ENCODE results near the gene LDLRAP1.

The LDLRAP1 gene

DNA sequence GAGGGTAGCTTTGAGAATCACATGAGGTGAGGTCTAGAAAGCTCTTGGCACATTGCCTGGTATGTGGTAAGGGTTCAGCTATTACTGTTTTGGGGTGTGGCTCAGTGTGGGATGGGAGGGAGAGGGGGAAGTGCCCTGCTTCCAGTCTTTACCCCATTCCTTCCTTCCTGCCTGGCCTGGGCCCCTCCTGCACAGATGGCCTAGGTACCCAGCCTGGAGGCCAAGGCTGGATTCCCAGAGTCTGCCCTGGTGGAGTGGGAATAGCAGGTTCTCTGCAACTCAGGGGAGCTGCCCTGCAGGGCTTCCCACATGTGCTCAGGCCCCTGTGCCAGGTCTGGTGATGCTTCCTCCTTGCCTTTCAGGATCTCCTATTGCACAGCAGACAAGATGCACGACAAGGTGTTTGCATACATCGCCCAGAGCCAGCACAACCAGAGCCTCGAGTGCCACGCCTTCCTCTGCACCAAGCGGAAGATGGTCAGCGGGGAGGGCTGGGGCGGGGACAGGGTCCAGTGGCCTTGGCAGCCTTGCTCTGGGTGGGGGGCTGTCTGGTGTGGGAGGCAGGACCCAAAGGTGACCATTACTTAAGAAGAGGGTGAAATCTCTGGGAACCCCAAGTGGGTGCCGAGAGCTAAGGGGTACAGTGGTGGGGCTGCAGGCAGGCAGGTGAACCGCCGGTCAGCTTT lies 13.5 kb downstream of the LDLRAP1 start:
- Histone ChIP-seq H3K9me3 (ENCODE audit: insufficient read depth, low read length) (no peaks in the 10 kb centered on the region), H3K4me3 (ENCODE audit: insufficient read length, low read depth) (no peak overlapping the region), H3K9ac (ENCODE audit: insufficient read length, low read depth) (no peak overlapping the region), H3K4me1 (ENCODE audit: insufficient read depth, insufficient read length) (peaks cover 34% of the 10 kb centered on the region), H3K36me3 (ENCODE audit: insufficient read depth, insufficient read length, low read length) (peaks cover 75% of the 10 kb centered on the region), H3K27me3 (ENCODE audit: insufficient read depth, insufficient read length) (no peaks in the 10 kb centered on the region)
- TF ChIP-seq SUZ12 (IDR thresholded peaks at IDR 0.05; ENCODE audit: extremely low read depth, insufficient read depth, insufficient read length) (no peak), ZNF274 (IDR thresholded peaks at IDR 0.05; ENCODE audit: low read depth, low read length) (no peak), YY1 (IDR thresholded peaks at IDR 0.05; ENCODE audit: insufficient read depth, insufficient read length) (no peak)
- no peak for DNase-seq (ENCODE audit: low read depth, low spot score)

GRCh38 chr1:25557543-25557942 lies 14.1 kb downstream of the LDLRAP1 start:
- TF ChIP-seq SUZ12 (IDR thresholded peaks at IDR 0.05; ENCODE audit: extremely low read depth, insufficient read depth, insufficient read length) (no peak), ZNF274 (IDR thresholded peaks at IDR 0.05; ENCODE audit: low read depth, low read length) (no peak), YY1 (IDR thresholded peaks at IDR 0.05; ENCODE audit: insufficient read depth, insufficient read length) (no peak)
- H3K4me3 ChIP-seq (ENCODE audit: insufficient read length, low read depth) = no peak overlapping the region
- DNase-seq (ENCODE audit: low read depth, low spot score) = no peak
- peaks cover 32% of the 10 kb centered on the region for H3K4me1 ChIP-seq (ENCODE audit: insufficient read depth, insufficient read length)
- no peak overlapping the region for H3K9ac ChIP-seq (ENCODE audit: insufficient read length, low read depth)
- H3K27me3 ChIP-seq (ENCODE audit: insufficient read depth, insufficient read length) = no peaks in the 10 kb centered on the region
- H3K36me3 ChIP-seq (ENCODE audit: insufficient read depth, insufficient read length, low read length) = peaks cover 81% of the 10 kb centered on the region
- H3K9me3 ChIP-seq (ENCODE audit: insufficient read depth, low read length) = no peaks in the 10 kb centered on the region

GRCh38 chr1:25559031-25559430 lies 15.6 kb downstream of the LDLRAP1 start:
- peaks cover 91% of the 10 kb centered on the region for H3K36me3 ChIP-seq (ENCODE audit: insufficient read depth, insufficient read length, low read length)
- H3K4me1 ChIP-seq (ENCODE audit: insufficient read depth, insufficient read length) = peaks cover 38% of the 10 kb centered on the region
- H3K4me3 ChIP-seq (ENCODE audit: insufficient read length, low read depth) = no peak overlapping the region
- TF ChIP-seq YY1 (IDR thresholded peaks at IDR 0.05; ENCODE audit: insufficient read depth, insufficient read length) = no peak
- TF ChIP-seq ZNF274 (IDR thresholded peaks at IDR 0.05; ENCODE audit: low read depth, low read length) = no peak
- no peak for TF ChIP-seq SUZ12 (IDR thresholded peaks at IDR 0.05; ENCODE audit: extremely low read depth, insufficient read depth, insufficient read length)
- no peaks in the 10 kb centered on the region for H3K27me3 ChIP-seq (ENCODE audit: insufficient read depth, insufficient read length)
- no peak overlapping the region for H3K9ac ChIP-seq (ENCODE audit: insufficient read length, low read depth)
- no peak for DNase-seq (ENCODE audit: low read depth, low spot score)
- no peaks in the 10 kb centered on the region for H3K9me3 ChIP-seq (ENCODE audit: insufficient read depth, low read length)

- no peaks in the 10 kb centered on the region for H3K27me3 ChIP-seq (ENCODE audit: insufficient read depth, insufficient read length)
- TF ChIP-seq YY1 (IDR thresholded peaks at IDR 0.05; ENCODE audit: insufficient read depth, insufficient read length) = no peak
- no peak for TF ChIP-seq SUZ12 (IDR thresholded peaks at IDR 0.05; ENCODE audit: extremely low read depth, insufficient read depth, insufficient read length)
- no peak for DNase-seq (ENCODE audit: low read depth, low spot score)
- peaks cover 36% of the 10 kb centered on the region for H3K4me1 ChIP-seq (ENCODE audit: insufficient read depth, insufficient read length)
- no peak overlapping the region for H3K4me3 ChIP-seq (ENCODE audit: insufficient read length, low read depth)
- H3K9ac ChIP-seq (ENCODE audit: insufficient read length, low read depth) = no peak overlapping the region
- H3K36me3 ChIP-seq (ENCODE audit: insufficient read depth, insufficient read length, low read length) = peaks cover 90% of the 10 kb centered on the region
- no peaks in the 10 kb centered on the region for H3K9me3 ChIP-seq (ENCODE audit: insufficient read depth, low read length)
Observed at GRCh38 chr1:25560001-25560400, 16.6 kb downstream of the LDLRAP1 start.

- Histone ChIP-seq H3K4me1 (ENCODE audit: insufficient read depth, insufficient read length) (peaks cover 42% of the 10 kb centered on the region), H3K4me3 (ENCODE audit: insufficient read length, low read depth) (no peak overlapping the region), H3K36me3 (ENCODE audit: insufficient read depth, insufficient read length, low read length) (peaks cover 82% of the 10 kb centered on the region), H3K9ac (ENCODE audit: insufficient read length, low read depth) (no peak overlapping the region), H3K9me3 (ENCODE audit: insufficient read depth, low read length) (no peaks in the 10 kb centered on the region), H3K27me3 (ENCODE audit: insufficient read depth, insufficient read length) (no peaks in the 10 kb centered on the region)
- TF ChIP-seq ZNF274 (IDR thresholded peaks at IDR 0.05; ENCODE audit: low read depth, low read length) = no peak
- no peak for DNase-seq (ENCODE audit: low read depth, low spot score)
Observed at GRCh38 chr1:25560788-25561187, 17.4 kb downstream of the LDLRAP1 start.

GRCh38 chr1:25561421-25562100 lies 18.2 kb downstream of the LDLRAP1 start:
- DNase-seq (ENCODE audit: low read depth, low spot score) = no peak
- H3K27me3 ChIP-seq (ENCODE audit: insufficient read depth, insufficient read length) = no peaks in the 10 kb centered on the region
- H3K4me1 ChIP-seq (ENCODE audit: insufficient read depth, insufficient read length) = peaks cover 45% of the 10 kb centered on the region
- no peak overlapping the region for H3K9ac ChIP-seq (ENCODE audit: insufficient read length, low read depth)
- H3K36me3 ChIP-seq (ENCODE audit: insufficient read depth, insufficient read length, low read length) = peaks cover 74% of the 10 kb centered on the region
- TF ChIP-seq YY1 (IDR thresholded peaks at IDR 0.05; ENCODE audit: insufficient read depth, insufficient read length) (no peak), SUZ12 (IDR thresholded peaks at IDR 0.05; ENCODE audit: extremely low read depth, insufficient read depth, insufficient read length) (no peak), ZNF274 (IDR thresholded peaks at IDR 0.05; ENCODE audit: low read depth, low read length) (no peak)
- no peaks in the 10 kb centered on the region for H3K9me3 ChIP-seq (ENCODE audit: insufficient read depth, low read length)
- no peak overlapping the region for H3K4me3 ChIP-seq (ENCODE audit: insufficient read length, low read depth)

DNA sequence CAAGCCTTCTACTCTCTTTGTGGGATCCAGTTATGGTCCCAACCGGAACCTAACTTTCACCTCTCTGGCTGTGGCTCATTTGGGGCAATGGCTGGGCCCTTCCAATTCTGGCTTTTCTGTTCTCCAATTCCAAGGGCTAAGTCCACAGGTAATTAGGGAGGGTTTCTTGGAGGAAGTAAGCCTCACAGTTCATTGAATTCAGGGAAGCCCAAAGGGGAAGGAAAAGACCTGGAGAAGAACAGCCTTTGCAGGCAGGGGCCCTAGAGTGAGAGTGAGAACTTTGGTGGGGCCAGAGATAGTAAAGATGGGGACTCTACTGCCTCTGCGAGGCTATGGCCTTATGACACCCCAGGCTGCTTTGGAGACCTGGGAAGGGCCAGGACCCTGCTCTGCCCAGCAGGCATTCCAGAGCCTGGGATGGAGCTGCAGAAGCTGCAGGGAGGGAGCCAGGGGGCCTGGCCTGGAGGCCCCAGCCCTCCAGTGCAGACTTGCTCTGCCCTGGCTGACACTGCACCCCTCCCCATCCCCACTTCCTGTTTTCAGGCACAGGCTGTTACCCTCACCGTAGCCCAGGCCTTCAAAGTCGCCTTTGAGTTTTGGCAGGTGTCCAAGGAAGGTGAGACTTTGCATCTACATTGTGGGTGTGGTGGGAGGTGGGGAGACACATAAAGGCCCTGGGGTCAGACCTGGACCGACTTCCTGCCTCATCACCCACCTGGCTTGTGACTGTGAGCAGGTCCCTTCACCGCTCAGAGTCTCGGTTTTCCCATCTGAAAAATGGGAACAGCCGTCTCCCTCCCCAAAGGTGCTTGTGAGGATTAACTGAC lies 18.9 kb downstream of the LDLRAP1 start:
- no peak overlapping the region for H3K4me3 ChIP-seq (ENCODE audit: insufficient read length, low read depth)
- DNase-seq (ENCODE audit: low read depth, low spot score) = no peak
- H3K27me3 ChIP-seq (ENCODE audit: insufficient read depth, insufficient read length) = no peaks in the 10 kb centered on the region
- peaks cover 68% of the 10 kb centered on the region for H3K36me3 ChIP-seq (ENCODE audit: insufficient read depth, insufficient read length, low read length)
- H3K9ac ChIP-seq (ENCODE audit: insufficient read length, low read depth) = no peak overlapping the region
- H3K9me3 ChIP-seq (ENCODE audit: insufficient read depth, low read length) = no peaks in the 10 kb centered on the region
- TF ChIP-seq SUZ12 (IDR thresholded peaks at IDR 0.05; ENCODE audit: extremely low read depth, insufficient read depth, insufficient read length) = no peak
- no peak for TF ChIP-seq ZNF274 (IDR thresholded peaks at IDR 0.05; ENCODE audit: low read depth, low read length)
- TF ChIP-seq YY1 (IDR thresholded peaks at IDR 0.05; ENCODE audit: insufficient read depth, insufficient read length) = no peak
- peaks cover 50% of the 10 kb centered on the region for H3K4me1 ChIP-seq (ENCODE audit: insufficient read depth, insufficient read length)

All from NT2/D1 (cell line).